Lower leg skin (tissue), 4 donors: Measurements from ENCODE around the gene WSCD1. TPM values are rescaled to one million over a fixed set of nuclear protein-coding genes. Genes with fewer than 3 reads are reported as not detected.

Experiments used
- DNase-seq, 2 donors: peaks; one replicate each; pipeline ENCODE4 v3.0.0-alpha.2; 2019; ENCODE audit warnings: low spot score in 2 of 2
- H3K4me3 ChIP-seq: fragments of 200-600 bp; sonication (generic); 2 replicates; pipeline ENCODE4 v1.5.1; 2017; ENCODE audit warnings: mild to moderate bottlenecking, low read depth; ENCODE audit not compliant: poor library complexity, severe bottlenecking
- CTCF ChIP-seq, 3 donors: fragments of 450-650 bp; IDR thresholded peaks; one replicate each; pipeline ENCODE4 v1.5.1; 2016; ENCODE audit warnings: antibody characterized with exemption in 3 of 3, mild to moderate bottlenecking in 3 of 3, moderate library complexity in 2 of 3
- POLR2A ChIP-seq, 2 donors: fragments of 450-650 bp; IDR thresholded peaks; one replicate each; pipeline ENCODE4 v1.6.1; 2016 to 2017; ENCODE audit warnings: antibody characterized with exemption in 2 of 2, mild to moderate bottlenecking in 1 of 2, moderate library complexity in 1 of 2
- WGBS, 2 donors: methylation state at CpG; one replicate each; pipeline ENCODE4 v1.1.5; 2018; 5-methylcytosine and 5-hydroxymethylcytosine counted together
- intact Hi-C: fragments of 100-400 bp; cut with DNase I; formaldehyde crosslinking; loops from one replicate; pipeline ENCODE4 v1.15.0; 2023; ENCODE audit warnings: low total_unique reads
- total RNA-seq, 4 donors: library from RNA; depleted of rRNA; stranded (reverse); fragments of >200 nt; gene quantifications; one replicate each; pipeline ENCODE4 v1.1.0, GENCODE V29; 2016

The WSCD1 gene
- total RNA-seq, 4 donors from 2014 or later, result 2.5 to 5.3 (median 2.9) TPM

DNA sequence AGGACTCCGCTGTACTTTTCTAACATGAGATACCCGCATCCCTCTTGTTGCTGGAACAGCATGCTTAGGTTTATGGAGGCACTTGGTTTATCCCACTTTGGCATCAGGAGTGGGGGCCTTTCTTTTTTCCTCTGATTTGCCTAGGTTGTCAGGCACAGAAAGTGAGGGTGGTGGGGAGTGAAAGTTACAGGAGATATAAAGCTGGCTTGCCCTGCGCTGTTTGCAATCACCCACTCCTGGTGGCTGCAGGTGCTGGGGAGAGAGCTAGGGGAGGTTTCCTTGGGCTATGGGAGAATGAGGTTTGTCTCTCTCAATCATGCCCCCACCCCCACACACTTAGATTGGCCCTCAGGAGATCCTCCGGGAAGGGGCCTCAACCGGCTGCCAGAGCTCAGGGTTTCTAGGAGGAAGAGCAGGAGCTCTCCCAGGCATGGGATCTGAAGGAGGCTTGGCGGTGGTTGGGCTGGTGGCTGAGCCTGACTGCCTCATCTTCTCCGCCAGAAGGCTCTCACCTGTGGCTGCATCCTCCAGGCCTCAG is 1.4 kb downstream of the WSCD1 start:
- DNase-seq, result no peak
- intact Hi-C loops, result no loop called here
- 59 to 66% methylated on average over 7 of the region's 7 CpGs for WGBS, 2 donors
- no peak for TF ChIP-seq CTCF (IDR thresholded peaks at IDR 0.05)
- no peak for TF ChIP-seq POLR2A (IDR thresholded peaks at IDR 0.05)
- no peak overlapping the region for H3K4me3 ChIP-seq

- WGBS, 2 donors, result 77% methylated on average over 2 to 3 of the region's 3 CpGs
- DNase-seq, result no peak
- TF ChIP-seq CTCF (IDR thresholded peaks at IDR 0.05) (no peak), POLR2A (IDR thresholded peaks at IDR 0.05) (no peak)
- no peak overlapping the region for H3K4me3 ChIP-seq
- intact Hi-C loops, result no loop called here
Measured at GRCh38 chr17:6072157-6072556, 2.0 kb downstream of the WSCD1 start.

DNA sequence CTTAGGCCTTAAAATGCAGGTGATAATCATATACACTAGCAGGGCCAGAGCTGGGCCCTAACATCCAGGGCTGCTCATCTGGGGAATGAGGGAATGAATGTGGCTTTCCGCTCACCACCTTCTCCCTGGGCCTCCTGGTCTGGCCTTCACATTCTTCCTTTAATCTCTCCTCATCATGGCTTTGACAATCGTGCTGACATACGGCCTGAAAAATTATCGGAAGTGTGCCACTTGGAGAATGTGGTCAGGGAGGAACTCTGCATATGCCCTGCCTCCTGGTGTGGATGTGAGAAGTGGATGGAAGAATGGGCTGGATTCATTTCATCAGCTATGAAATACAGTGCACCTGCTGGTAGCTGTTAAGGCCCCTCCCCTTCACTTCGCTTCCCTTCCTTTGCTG is 2.4 kb downstream of the WSCD1 start:
- TF ChIP-seq POLR2A (IDR thresholded peaks at IDR 0.05) (no peak), CTCF (IDR thresholded peaks at IDR 0.05) (no peak)
- intact Hi-C loops, result no loop called here
- no peak overlapping the region for H3K4me3 ChIP-seq
- DNase-seq, result no peak
- 70 to 80% methylated on average over 5 of the region's 5 CpGs for WGBS, 2 donors

- intact Hi-C loops, result no loop called here
- TF ChIP-seq CTCF (IDR thresholded peaks at IDR 0.05), result no peak
- no peak for TF ChIP-seq POLR2A (IDR thresholded peaks at IDR 0.05)
Measured at GRCh38 chr17:6073620-6074019, 3.4 kb downstream of the WSCD1 start.

GRCh38 chr17:6075050-6075449 is 4.9 kb downstream of the WSCD1 start:
- intact Hi-C loops, result no loop called here
- WGBS, 2 donors, result 60 to 75% methylated on average over 6 of the region's 6 CpGs
- H3K4me3 ChIP-seq, result no peak overlapping the region
- TF ChIP-seq POLR2A (IDR thresholded peaks at IDR 0.05) (no peak), CTCF (IDR thresholded peaks at IDR 0.05) (no peak)
- no peak for DNase-seq

More at GRCh38 chr17:6073620-6074019, 3.4 kb downstream of the WSCD1 start:
- WGBS, 2 donors, result 89 to 92% methylated on average over 7 of the region's 7 CpGs
- no peak for DNase-seq
- no peak overlapping the region for H3K4me3 ChIP-seq

- no peak overlapping the region for H3K4me3 ChIP-seq
- intact Hi-C loops, result no loop called here
- TF ChIP-seq POLR2A (IDR thresholded peaks at IDR 0.05) (no peak), CTCF (IDR thresholded peaks at IDR 0.05) (no peak)
Measured at GRCh38 chr17:6075845-6076244, 5.7 kb downstream of the WSCD1 start.

More at GRCh38 chr17:6075845-6076244, 5.7 kb downstream of the WSCD1 start:
- no peak for DNase-seq
- 50 to 56% methylated on average over 8 of the region's 8 CpGs for WGBS, 2 donors
